Activated CD8-positive, alpha-beta memory T cell treated with anti-CD3 and anti-CD28 coated beads for 24 hours (primary cell): Measurements from ENCODE around the gene LAMA5.

Experiments
- DNase-seq: peaks from one replicate; pipeline ENCODE4 v3.0.0-alpha.2; 2020

LAMA5 gene

GRCh38 chr20:62368976-62369814, 2.1 kb upstream of the LAMA5 start:
- DNase-seq: no peak

- DNase-seq: no peak
Measured at GRCh38 chr20:62368392-62368975, 1.4 kb upstream of the LAMA5 start.

GRCh38 chr20:62367633-62368391, 700 bp upstream of the LAMA5 start:
- DNase-seq: no peak

GRCh38 chr20:62366370-62367135, 559 bp downstream of the LAMA5 start:
- no peak for DNase-seq

- no peak for DNase-seq
Measured at GRCh38 chr20:62365814-62366369, 1.2 kb downstream of the LAMA5 start.

- no peak for DNase-seq
Measured at GRCh38 chr20:62364911-62365736, 2.0 kb downstream of the LAMA5 start.

- no peak for DNase-seq
Measured at GRCh38 chr20:62363920-62364851, 2.9 kb downstream of the LAMA5 start.

GRCh38 chr20:62362991-62363919, 3.9 kb downstream of the LAMA5 start:
- DNase-seq: no peak

- DNase-seq: no peak
Measured at GRCh38 chr20:62362590-62362940, 4.5 kb downstream of the LAMA5 start.

- no peak for DNase-seq
Measured at GRCh38 chr20:62361799-62362589, 5.1 kb downstream of the LAMA5 start.

- DNase-seq: no peak
Measured at GRCh38 chr20:62360854-62361798, 6.0 kb downstream of the LAMA5 start.

- DNase-seq: no peak
Measured at GRCh38 chr20:62359491-62360121, 7.5 kb downstream of the LAMA5 start.

- no peak for DNase-seq
Measured at GRCh38 chr20:62359043-62359490, 8.0 kb downstream of the LAMA5 start.

GRCh38 chr20:62358171-62359042, 8.7 kb downstream of the LAMA5 start:
- DNase-seq: no peak

GRCh38 chr20:62357681-62358080, 9.4 kb downstream of the LAMA5 start:
- no peak for DNase-seq

GRCh38 chr20:62357187-62357667, 9.9 kb downstream of the LAMA5 start:
- DNase-seq: no peak
